H1 (cell line): ENCODE data around the gene SAMD15. TPM values are rescaled to one million over a fixed set of nuclear protein-coding genes. Genes with fewer than 3 reads are reported as not detected.

Experiments
- BCL11A ChIP-seq, 2 experiments: IDR thresholded peaks; one replicate each; pipeline ENCODE4 v1.6.1; 2011; ENCODE audit warnings: low read depth in 2 of 2, low read length in 2 of 2, mild to moderate bottlenecking in 2 of 2
- CEBPB ChIP-seq: IDR thresholded peaks from 2 replicates; pipeline ENCODE4 v1.6.1; 2012; ENCODE audit warnings: low read depth, low read length
- CREB1 ChIP-seq: IDR thresholded peaks from 2 replicates; pipeline ENCODE4 v1.6.1; 2012; ENCODE audit warnings: inconsistent platforms
- GTF2F1 ChIP-seq: IDR thresholded peaks from 2 replicates; pipeline ENCODE4 v1.6.1; 2012; ENCODE audit warnings: low read depth, low read length, improper control_type of control experiment, borderline replicate concordance
- POU5F1 ChIP-seq: IDR thresholded peaks from 2 replicates; pipeline ENCODE4 v1.6.1; 2011; ENCODE audit warnings: low read depth, mild to moderate bottlenecking, low read length, moderate library complexity
- SP4 ChIP-seq: IDR thresholded peaks from 2 replicates; pipeline ENCODE4 v1.6.1; 2012; ENCODE audit warnings: low read length, inconsistent platforms
- TAF7 ChIP-seq: optimal IDR thresholded peaks from 2 replicates; pipeline ENCODE3; 2011; ENCODE audit warnings: low read depth, mild to moderate bottlenecking, inconsistent platforms, low read length, moderate library complexity, borderline replicate concordance
- polyA plus RNA-seq, 7 experiments: library from polyadenylated mRNA; depleted of rRNA in 3 of 7; stranded (reverse) in 5 of 7; unstranded in 2 of 7; fragments of >200 nt in 5 of 7; fragments of 200-250 nt in 2 of 7; gene quantifications; 1 replicate in 5 of 7; 2 replicates in 1 of 7; 4 replicates in 1 of 7; pipeline versions ENCODE4 v1.2.1 to v1.2.3, GENCODE V29; 2011 to 2013; ENCODE audit warnings: missing spikeins in 2 of 7, mixed read lengths in 2 of 7
- total RNA-seq: library from RNA; stranded (reverse); fragmentation: NEBNext Ultra II Directional; extraction: Animal tissue kit (Norgen Biotek cat#: 25700); gene quantifications from 2 replicates; pipeline ENCODE4 v1.2.1, GENCODE V29; 2021
- TF ChIP-seq, protein P1 (sequence below): IDR thresholded peaks from 2 replicates; pipeline ENCODE4 v1.6.1; 2011; ENCODE audit warnings: low read length, improper control_type of control experiment

Gene SAMD15
- total and polyA plus RNA-seq, 2 of the 8 experiments (the other 6 are each of a cell fraction or from before 2014, with no cell fraction given): 0.17 to 1.0 TPM

DNA sequence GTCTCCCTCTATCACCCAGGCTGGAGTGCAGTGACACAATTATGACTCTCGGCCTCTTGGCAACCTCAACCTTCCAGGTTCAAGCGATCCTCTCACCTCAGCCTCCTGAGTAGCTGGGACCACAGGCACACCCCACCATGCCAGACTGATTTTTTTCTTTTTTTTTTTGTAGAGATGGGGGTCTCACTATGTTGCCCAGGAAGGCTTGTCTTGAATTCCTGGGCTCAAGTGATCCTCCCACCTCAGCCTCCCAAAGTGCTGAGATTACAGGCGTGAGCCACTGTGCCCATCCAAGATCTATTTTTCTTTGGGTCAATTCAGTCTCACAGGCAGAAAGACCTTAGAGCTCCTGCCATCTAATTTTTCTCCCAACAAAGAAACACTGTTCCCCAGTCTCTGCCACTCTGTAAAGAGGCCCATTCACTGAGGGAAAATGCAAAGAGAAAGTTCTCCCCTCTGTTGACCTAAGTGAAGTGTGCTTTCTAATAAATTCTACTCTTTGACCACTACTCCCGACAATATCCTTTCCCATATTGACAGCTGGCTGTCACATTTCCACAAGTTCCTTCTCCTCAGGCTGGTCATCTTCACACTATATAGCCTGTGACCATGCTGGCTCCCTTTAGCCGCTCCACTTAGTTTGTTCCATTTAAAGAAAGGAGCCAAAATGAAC lies 23.6 kb upstream of the SAMD15 start (continued):
- TF ChIP-seq, protein P1, sequence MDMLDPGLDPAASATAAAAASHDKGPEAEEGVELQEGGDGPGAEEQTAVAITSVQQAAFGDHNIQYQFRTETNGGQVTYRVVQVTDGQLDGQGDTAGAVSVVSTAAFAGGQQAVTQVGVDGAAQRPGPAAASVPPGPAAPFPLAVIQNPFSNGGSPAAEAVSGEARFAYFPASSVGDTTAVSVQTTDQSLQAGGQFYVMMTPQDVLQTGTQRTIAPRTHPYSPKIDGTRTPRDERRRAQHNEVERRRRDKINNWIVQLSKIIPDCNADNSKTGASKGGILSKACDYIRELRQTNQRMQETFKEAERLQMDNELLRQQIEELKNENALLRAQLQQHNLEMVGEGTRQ: no peak
- TF ChIP-seq GTF2F1 (no peak), CEBPB (no peak), CREB1 (no peak), SP4 (no peak), BCL11A (IDR thresholded peaks at IDR 0.05; ENCODE audit: low read depth in 2 of 2, low read length in 2 of 2) (no peak), TAF7 (no peak), POU5F1 (no peak)
